ENCODE measurements around the gene TNS1.

Gene TNS1

DNA sequence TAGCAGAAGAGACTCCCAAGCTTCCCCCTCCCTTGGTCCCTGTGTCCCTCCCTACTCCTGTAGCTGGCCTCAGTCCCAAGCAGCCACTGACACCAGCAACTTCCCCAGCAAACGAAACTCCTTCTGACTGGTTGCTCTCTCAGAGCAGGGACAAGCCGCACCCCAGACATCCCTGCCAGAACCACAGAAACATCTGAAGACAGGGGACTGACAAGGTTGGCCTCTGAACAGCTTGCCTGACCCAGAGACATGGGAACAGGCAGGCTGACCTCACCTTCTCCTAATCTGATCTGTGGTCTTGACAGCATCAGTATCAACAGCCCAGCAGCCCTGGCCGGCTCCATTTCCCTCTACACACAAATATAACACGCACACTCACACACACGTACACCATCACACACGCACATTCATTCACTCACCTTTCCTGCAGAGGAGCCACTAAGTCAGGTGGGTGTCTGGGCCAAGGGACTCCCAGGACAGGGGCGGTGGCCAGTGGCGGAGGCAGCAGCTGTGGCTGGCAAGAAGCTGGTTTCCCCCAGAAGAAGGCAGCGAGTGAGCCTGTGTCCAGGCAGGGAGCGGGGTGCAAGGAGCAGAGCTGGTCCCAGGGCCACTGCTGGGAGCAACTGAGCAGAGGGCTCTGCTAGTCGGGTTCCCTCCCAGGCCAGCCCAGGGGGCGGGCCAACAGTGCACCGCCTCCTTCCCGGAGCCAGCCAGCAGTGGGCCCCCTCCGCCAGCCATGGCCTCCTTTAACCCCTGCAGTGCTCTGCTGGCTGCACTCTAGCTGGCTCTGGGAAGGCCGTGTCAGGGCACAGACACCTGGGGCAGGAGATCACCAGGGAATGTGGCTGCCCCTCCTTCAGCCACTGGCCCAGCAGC lies 59.1 kb downstream of the TNS1 start:
- no peak for DNase-seq (ENCODE audit: low read depth in 2 of 2)

DNA sequence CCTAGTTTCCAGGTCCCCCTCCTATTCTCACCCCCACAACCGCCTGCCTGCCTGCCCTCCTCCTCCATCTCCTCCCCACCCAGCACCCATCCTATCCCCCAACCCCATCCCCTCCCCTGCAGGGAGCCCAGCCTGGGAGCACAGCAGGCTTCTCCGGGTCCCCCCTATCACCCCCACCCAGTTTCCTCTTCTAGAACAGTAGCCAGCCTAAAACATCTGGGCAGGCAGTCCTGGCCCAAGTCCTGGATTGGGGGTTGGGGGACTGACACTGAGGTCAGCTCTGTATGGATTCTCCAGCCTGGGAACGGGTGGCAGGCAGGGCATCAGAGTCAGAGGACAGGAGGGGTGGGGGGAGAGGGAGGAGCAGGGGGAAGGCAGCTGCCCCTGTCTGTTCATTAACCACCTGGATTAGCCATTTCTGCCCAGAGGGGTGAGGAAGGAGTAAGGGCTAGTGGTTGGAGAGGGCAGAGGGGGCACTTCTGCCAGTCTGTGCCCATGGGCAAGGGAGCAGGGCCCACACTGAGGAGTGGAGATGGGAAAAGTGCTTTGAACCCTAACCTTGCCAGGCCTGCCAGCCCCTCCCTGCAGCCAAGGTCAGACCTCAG lies 60.0 kb downstream of the TNS1 start:
- DNase-seq (ENCODE audit: low read depth in 2 of 2), result no peak

DNA sequence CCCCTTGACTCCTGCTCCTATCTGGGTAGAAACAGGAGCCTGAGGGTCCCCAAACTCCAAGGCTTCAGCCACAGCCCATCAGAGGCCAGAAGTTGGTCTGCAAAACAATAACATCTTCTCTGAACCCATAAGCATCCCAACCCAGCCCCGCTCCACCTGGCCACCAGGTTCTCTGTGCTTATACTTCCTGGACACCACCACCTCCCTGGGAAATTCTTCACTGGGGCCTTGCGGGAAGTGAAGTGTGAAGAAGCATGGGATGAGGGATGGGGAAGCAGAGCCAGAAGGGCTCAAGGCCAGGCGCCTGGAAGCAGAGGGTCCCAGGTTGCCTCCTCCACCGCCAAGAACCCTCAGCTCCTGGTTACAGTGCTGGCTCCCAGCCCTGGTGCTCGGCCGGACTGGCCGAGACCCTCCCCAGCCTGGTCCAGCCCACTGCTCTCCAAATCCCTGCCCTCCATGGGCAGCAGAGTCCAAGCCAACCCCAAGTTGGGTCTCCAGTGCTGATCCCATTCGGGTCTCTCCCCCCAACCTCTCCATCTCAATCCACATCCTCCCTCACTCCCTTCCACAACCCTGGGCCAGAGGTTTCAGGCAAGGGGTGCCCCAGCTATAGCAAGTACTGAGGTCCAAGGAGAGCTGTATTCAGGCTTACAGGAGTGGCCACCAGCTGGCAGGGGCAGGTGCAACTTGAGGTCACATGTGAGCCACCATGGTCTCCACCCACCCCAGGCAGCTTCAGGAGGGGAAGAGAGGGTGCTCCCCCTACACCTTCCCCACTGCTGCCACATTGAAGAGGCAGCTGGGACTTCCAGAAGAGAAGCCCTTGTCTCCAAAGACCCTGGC lies 60.7 kb downstream of the TNS1 start:
- no peak for DNase-seq (ENCODE audit: low read depth in 2 of 2)

GRCh38 chr2:217941339-217941738 lies 61.5 kb downstream of the TNS1 start:
- no peak for DNase-seq (ENCODE audit: low read depth in 2 of 2)

GRCh38 chr2:217940261-217941220 lies 62.3 kb downstream of the TNS1 start:
- DNase-seq (ENCODE audit: low read depth in 2 of 2), result no peak

DNA sequence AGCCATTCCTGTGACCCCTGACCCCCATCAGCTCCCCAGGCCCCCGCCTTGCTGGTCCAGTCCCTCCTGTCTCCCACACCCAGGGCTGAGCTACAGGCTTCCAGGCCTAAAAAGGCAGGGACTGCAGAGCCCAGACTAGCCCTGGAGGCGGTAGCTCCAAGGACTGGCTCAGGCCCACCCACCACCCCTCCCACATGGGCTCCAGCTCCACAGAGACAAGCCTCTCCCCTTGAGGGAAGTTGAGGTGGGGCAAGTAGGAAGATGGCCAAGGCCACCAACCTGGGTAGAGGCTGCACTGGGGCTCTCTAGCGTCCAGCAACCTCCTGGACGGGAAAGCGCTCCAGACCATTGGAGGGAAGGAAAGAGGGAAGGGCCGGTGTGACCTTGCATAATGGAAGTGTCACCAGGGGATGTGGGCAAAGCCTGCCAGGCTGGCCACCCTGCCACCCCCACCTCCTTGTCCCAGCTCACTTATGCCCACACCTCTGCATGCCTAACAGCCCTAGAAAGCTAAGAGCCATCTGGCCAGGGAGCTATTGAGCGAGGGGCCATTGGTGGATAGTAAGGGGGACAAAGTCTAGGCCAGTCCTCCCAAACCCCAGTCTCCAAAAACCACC lies 63.1 kb downstream of the TNS1 start:
- DNase-seq (ENCODE audit: low read depth in 2 of 2), result no peak

GRCh38 chr2:217939220-217939619 lies 63.6 kb downstream of the TNS1 start:
- no peak for DNase-seq (ENCODE audit: low read depth in 2 of 2)

DNA sequence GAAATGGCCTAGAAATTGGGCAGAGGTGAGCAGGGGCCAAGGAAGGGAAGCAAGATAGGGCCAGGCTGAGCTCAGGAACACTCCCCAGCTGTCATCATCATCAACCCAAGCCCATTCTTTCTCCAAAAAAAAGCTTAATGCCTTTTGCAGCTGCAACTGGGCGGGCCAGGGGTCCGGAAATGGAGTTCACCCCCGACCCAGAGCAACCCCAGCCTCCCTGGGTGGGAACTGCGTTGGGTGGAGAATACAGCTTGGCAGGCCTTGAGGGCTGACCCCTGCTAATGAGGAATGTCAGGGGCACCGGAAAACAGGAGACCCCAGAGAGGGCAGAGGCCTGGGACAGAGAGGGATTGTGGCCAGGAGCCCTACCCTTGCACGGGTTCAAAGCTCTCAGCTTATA lies 64.8 kb downstream of the TNS1 start:
- DNase-seq (ENCODE audit: low read depth in 2 of 2), result no peak

GRCh38 chr2:217937446-217937845 lies 65.3 kb downstream of the TNS1 start:
- DNase-seq (ENCODE audit: low read depth in 2 of 2), result no peak

DNA sequence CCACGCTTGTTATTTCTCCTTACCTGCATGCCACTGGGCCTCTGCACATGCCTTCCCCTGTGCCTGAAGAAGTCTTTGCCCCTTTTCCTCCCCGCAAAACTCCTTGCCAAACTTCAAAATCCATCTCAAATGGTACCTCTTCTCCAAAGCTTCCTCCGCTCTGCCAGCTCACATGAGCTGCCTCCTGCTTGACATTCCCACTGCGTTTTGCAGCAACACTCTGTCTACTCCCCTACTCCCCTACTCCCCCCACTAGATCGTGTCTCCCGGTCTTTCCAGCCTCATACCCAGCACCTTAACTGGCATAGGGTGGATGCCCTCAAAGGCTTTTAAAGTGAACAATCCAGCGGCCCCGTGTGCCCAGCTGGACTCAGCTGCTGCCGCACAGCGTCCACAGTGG lies 65.8 kb downstream of the TNS1 start:
- DNase-seq (ENCODE audit: low read depth in 2 of 2), result no peak

DNA sequence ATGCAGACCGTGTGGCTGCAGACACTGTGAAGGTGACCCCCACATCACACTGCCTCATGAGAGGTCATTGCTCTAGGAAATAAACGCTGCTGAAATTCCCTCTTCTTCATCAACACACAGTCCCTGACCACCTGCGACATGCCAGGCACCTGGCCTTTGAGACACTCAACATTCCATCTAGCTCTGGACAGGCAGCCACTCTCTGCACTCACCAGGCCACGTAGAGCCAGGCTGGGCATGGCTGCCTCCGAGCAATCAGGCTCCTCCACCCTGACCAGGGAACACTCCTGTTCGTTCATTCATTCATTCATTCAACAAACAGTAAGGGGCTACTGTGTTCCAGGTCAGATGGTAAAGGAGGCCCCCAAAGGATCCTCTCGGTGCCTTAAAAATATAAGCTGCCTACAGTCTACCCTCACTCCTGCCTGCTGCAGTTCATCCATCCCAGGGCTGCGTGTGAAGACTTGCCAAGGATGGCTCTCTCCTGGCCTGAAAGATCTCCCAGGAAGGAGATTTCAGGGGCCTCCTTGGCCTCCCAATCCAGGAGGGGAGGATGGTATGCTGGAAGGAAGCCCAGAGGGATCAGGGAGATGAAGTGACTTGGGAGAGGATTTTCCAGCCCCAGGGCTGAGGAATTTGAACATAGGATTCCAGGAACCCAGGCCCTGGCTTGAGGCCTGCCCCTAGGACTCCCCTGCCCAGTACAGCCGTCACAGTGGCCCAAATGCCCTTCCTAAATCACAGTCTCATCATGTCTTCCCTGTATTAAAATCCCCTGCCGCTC lies 66.7 kb downstream of the TNS1 start:
- peak; percentile 45 to 51 for DNase-seq (ENCODE audit: low read depth in 2 of 2)

DNA sequence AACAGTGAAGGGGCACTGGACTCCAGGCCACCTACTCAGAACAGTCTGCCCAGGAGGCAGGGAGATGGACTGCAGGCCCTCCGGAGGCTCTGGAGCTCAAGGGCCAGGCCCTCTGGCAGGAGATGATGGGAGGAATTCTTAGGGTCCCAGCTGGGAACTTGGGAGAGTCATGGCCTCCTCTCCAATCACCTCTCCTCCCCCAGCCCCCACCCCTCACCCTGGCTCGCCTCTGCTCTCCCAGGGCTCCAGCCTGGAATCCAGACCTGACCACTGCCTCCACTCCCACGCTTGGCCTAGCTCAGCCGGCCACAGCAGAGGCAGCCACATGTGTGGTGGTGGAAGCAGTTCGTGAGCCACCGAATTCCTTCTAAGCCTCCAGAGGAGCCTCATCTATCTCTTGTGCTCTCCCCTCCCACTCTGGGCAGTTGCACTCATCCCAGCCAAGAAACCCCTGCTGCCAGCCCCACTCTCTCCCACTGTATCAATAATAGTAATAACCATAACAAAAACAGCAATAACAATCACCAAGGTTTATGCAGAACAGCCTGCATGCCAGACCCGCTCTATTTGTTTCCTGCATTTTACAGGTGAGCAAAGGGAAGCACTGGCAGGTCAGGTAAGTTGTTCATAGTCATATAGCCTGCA lies 67.4 kb downstream of the TNS1 start:
- peak in 1 of 2 experiments; percentile 34 for DNase-seq (ENCODE audit: low read depth in 2 of 2)

DNA sequence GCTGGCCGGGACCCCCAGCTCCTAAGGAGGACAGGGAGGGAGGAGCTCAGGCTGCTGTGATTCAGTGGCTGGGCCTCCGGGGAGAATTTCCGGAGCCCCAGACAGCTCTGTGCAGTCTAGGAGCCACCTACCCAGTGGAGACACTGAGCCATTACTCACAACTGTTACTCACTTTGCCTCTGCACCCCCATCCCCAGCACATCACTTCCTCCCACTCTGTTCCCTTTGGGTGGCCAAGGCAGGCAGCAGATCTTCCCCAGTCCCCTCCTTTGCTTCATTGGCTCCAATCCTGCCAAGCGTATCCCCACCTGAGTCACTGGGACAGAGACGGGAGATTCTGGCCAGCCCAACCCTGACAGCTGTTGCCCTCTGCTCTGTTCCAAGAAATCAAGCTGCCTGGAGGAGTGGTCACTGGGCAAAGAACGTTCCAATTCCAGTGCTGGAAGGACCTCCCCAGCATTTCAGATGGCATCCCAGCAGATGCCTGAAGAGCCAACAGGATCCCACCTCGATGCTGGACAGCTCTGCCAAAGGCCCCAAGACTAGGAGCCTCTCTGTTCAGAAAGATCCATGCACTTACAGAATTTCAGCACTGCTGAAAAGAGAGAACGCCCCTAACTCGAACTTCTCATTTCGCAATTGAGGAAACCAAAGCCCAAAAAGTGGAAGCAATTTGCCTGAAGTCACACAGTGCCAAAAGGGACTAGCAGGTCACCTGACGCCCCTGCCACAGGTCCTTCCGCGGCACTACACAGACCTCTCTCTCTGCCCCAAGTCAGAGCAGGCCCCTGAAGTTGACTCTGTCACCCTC lies 68.3 kb downstream of the TNS1 start:
- DNase-seq (ENCODE audit: low read depth in 2 of 2), result peak; percentile 67 to 70

DNA sequence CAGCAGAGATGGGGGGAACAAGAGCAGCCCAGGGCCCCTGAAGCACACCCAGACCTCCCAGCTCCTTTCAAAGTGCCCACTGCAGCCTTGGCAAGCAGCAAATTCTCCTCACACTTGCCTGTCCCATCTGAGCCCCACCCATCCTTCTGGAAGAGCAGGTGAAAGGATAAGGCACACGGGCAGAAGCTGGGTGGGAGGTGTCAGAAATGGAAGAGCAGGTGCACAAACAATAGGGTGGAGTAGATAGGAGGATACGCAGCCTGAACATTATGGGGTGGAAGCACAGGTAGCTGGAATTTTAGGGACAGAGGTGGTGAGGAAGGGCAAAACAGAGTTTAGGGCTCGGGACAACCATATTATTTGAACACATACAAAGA lies 69.2 kb downstream of the TNS1 start:
- no peak for DNase-seq (ENCODE audit: low read depth in 2 of 2)

DNA sequence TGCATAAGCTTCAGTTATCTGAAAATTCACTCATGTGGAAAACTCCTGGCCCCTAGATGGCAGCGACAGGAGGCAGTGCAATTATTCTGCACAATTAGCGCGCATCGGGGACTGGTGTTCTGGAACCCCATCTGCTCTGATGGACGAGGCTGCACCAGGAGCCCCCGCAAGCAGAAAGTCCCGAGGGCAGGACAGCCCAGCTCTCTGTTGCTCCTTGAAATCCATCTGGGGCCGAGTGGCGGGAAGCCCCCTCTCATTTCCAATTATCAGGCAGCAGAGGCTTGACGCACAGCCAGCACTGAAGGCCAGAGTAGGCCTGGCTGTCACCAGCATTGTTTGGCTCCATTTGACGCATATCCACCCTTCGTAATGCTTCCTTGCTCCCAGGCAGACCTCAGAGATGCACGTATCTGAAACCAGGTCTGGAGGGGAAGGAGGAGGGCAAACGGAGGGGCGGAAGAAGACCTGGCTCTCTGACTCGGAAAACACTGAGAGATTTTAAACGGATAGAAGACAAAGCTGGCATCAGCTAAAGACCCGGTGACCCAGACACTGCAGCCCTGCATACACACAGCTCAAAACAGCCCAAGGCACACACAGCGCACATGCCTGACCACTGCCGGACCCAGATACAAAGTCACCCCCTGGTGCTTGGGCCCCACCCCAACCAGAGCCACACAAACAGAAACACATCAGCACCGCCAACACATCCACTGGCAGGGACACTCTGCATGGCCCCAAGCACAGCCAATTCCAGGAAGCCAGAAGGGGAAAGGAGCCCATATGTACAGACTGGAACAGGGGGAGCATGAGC lies 69.8 kb downstream of the TNS1 start:
- DNase-seq (ENCODE audit: low read depth in 2 of 2), result no peak

GRCh38 chr2:217931846-217932560 lies 70.8 kb downstream of the TNS1 start:
- DNase-seq (ENCODE audit: low read depth in 2 of 2), result no peak

Data from fibroblast of skin of left biceps (primary cell).